Measurements from ENCODE around the gene MYH7B.

MYH7B gene

DNA sequence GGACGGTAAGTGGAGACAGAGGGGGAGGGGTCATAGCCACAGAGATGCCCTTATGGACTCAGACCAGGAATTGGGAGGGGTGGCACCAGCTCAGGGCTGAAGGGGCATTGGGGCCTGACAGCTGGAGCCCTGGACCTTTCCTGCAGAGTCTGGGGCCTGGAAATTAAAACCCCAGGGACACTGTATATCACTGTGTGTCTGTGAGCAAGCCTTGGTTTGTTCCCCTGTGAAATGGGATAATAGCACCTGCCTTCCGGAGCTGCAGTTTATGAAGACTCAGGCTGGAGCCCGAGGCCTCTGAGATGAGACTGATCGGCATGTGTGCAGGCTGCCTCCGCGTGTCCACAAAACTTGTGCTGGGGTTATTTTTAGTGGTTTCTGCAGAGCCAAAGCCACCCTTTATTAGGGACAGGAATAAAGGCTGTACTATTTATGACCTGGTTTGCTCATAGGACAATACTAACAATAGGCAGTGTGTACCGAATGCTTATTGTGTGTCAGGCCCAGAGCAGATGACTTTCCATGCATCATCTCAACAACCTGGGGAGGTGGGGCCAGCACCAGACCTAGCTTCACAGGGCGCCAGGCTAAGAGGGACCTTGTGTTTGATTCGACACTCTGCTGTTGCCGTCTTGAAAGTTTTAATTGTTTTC is 22.6 kb downstream of the MYH7B start:
- DNase-seq, result no peak

DNA sequence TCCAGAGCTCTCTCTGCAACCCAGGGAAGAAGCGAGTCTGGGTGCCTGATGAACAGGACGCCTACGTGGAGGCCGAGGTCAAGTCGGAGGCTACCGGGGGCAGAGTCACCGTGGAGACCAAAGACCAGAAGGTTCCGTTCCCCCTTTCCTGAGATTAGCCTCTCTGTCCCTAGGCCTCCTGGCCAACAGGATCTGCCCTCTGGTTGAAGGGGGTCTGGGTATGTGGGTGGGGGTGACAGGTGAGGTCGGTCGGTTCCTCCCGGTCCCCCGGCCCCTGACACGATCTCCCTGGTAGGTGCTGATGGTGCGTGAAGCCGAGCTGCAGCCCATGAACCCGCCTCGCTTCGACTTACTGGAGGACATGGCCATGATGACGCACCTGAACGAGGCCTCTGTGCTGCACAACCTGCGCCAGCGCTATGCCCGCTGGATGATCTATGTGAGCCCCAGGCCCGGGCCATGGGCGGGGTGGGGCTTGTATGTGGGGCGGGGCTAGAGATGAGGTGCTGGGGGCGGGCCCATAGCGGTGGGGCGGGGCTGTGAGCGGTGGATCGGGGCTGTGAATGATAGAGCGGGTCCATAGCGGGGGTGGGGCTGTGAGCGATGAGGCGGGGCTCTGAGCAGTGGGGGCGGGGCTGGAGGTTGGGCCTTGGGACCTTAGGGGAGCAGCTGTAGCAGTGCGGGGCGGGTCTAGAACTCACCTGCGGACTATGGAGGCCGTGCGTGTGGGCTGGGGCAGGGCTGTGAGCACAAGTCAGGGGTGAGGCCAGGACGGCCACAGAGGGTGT is 23.9 kb downstream of the MYH7B start:
- DNase-seq, result peak; percentile 52

- no peak for DNase-seq
These were observed 25.0 kb downstream of the MYH7B start for GRCh38 chr20:34980543-34981233.

GRCh38 chr20:34982270-34983088 is 26.8 kb downstream of the MYH7B start:
- DNase-seq, result no peak

- no peak for DNase-seq
These were observed 27.6 kb downstream of the MYH7B start for GRCh38 chr20:34983089-34983820.

GRCh38 chr20:34983995-34984735 is 28.5 kb downstream of the MYH7B start:
- DNase-seq, result no peak

- DNase-seq, result no peak
These were observed 29.1 kb downstream of the MYH7B start for GRCh38 chr20:34984756-34985261.

DNA sequence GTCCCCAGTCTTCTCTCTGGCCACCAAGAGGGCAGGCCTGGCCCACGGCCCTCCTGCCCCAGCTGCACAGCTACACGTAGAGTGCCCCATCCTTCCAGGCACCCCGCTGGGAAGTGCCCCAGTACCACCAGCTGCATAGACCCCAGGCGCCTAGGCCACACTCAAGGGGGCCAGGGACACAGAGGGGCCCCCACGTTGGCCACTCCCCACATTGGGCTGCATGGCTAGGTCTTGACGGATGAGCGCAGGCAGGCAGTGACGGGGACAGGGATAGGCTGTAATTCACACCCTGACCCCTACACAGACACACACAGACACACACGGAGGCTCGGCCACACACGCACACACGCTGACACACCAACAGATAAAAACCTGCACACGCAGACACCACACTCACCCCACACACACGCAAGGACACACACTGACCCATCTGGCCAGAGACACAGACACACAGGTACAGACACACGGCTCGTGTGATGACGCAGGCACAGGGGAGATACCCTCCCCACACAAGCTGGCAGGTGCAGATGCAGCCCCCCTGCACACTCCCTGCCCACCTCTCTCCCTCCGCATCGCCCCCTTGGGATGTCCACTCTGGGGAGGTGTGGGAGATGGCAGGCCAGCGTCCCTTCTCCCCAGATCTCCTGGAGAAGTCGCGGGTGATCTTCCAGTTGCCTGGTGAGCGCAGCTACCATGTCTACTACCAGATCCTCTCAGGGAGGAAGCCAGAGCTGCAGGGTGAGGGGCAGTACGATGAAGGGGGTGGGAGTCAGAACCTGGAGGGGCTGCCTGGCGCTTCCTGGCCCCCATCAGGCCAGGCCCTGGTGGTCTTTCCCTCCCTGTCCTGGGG is 30.0 kb downstream of the MYH7B start:
- no peak for DNase-seq

- no peak for DNase-seq
These were observed 30.9 kb downstream of the MYH7B start for GRCh38 chr20:34986311-34987287.

GRCh38 chr20:34987288-34988190 is 31.9 kb downstream of the MYH7B start:
- no peak for DNase-seq

- no peak for DNase-seq
These were observed 32.5 kb downstream of the MYH7B start for GRCh38 chr20:34988191-34988540.

DNA sequence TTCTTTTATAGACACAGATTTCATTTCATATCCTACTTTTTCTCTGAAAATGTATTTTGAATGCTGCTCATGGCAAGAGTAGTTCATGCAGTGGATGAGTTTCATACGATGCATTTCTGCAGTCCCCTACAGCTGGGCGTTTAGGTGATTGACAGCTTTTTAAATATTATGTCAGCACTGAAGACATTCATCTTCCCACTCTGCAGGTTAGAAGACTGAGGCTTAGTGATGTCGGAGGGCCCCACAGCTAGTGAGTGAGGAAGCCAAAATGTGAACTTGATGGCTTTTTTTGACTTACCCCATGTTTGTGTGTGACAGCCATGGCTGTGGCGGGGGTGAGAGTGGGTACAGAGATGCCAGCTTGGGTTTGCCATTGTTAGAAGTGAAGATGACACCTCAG is 33.5 kb downstream of the MYH7B start:
- DNase-seq, result no peak

DNA sequence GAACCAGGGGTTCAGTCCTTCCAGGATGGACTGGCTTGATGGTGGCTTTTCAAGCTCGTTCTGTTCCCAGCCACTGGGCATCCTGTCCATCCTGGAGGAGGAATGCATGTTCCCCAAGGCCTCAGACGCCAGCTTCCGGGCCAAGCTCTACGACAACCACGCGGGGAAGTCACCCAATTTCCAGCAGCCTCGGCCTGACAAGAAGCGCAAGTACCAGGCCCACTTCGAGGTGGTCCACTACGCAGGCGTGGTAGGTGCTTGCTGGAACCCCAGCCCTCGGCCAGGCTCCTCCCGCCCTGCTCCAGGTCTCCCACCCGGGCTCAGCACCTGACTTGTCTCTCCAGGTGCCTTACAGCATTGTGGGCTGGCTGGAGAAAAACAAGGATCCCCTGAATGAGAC is 34.0 kb downstream of the MYH7B start:
- no peak for DNase-seq

GRCh38 chr20:34990231-34990630 is 34.6 kb downstream of the MYH7B start:
- no peak for DNase-seq

- DNase-seq, result no peak
These were observed 35.1 kb downstream of the MYH7B start for GRCh38 chr20:34990661-34991214.

- DNase-seq, result no peak
These were observed 37.2 kb downstream of the MYH7B start for GRCh38 chr20:34992751-34993417.

GRCh38 chr20:34993941-34994508 is 38.4 kb downstream of the MYH7B start:
- no peak for DNase-seq
